ENCODE results near the gene MBOAT2.
"Not testable (repeated sequence)": the region's sequence is repeated elsewhere in the genome, so short reads cannot be mapped to it uniquely, and the experiment has no call there.

GRCh38 chr2:8973017-8973416, 30.5 kb downstream of the MBOAT2 start:
- TF ChIP-seq, protein P1, sequence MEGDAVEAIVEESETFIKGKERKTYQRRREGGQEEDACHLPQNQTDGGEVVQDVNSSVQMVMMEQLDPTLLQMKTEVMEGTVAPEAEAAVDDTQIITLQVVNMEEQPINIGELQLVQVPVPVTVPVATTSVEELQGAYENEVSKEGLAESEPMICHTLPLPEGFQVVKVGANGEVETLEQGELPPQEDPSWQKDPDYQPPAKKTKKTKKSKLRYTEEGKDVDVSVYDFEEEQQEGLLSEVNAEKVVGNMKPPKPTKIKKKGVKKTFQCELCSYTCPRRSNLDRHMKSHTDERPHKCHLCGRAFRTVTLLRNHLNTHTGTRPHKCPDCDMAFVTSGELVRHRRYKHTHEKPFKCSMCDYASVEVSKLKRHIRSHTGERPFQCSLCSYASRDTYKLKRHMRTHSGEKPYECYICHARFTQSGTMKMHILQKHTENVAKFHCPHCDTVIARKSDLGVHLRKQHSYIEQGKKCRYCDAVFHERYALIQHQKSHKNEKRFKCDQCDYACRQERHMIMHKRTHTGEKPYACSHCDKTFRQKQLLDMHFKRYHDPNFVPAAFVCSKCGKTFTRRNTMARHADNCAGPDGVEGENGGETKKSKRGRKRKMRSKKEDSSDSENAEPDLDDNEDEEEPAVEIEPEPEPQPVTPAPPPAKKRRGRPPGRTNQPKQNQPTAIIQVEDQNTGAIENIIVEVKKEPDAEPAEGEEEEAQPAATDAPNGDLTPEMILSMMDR (conservative IDR thresholded peaks at IDR 0.05; ENCODE audit: low read depth, low read length), result not testable (repeated sequence)
- TF ChIP-seq EZH2phosphoT487 (IDR thresholded peaks at IDR 0.05; ENCODE audit: borderline replicate concordance, low read length); EZH2 (IDR thresholded peaks at IDR 0.05; ENCODE audit: low read length, unreplicated experiment): not testable (repeated sequence)
